H1 (cell line): Measurements from ENCODE around the gene EFCAB13. TPM values are rescaled to one million over a fixed set of nuclear protein-coding genes. Genes with fewer than 3 reads are reported as not detected.

Experiments
- CTCF ChIA-PET: fragments of 300-600 bp; sonication (Branson Sonifier 250); formaldehyde crosslinking; loops from one replicate; lab custom pipeline; 2021; ENCODE audit not compliant: partially characterized antibody; lab: Charles Lee
- POLR2A ChIA-PET: fragments of 300-600 bp; sonication (Branson Sonifier 250); formaldehyde crosslinking; loops from one replicate; lab custom pipeline; 2021; ENCODE audit warnings: inconsistent platforms; ENCODE audit not compliant: partially characterized antibody; lab: Charles Lee
- DNase-seq, 2 experiments: peaks; one replicate each; pipeline versions ENCODE4 v3.0.0 to v3.0.0-alpha.2; 2010 to 2022; ENCODE audit warnings: low spot score in 2 of 2, low read depth in 1 of 2, mixed read lengths in 1 of 2
- FAIRE-seq: peaks from 2 replicates; lab custom pipeline; 2011; peaks lifted over from hg19 to GRCh38; lab: Jason Lieb, UNC
- H2AFZ ChIP-seq: 2 replicates; pipeline ENCODE4 v1.8.1; 2012; ENCODE audit warnings: low read length, inconsistent platforms
- H2AK5ac ChIP-seq: 2 replicates; pipeline ENCODE4 v1.6.1; 2013; ENCODE audit warnings: low read depth, low read length
- H2BK120ac ChIP-seq: replicated peaks from 2 replicates; pipeline ENCODE3; 2013; ENCODE audit warnings: low read depth, low read length, inconsistent platforms
- H2BK12ac ChIP-seq: 2 replicates; pipeline ENCODE4 v1.6.1; 2013; ENCODE audit warnings: low read depth, low read length
- H2BK15ac ChIP-seq: 2 replicates; pipeline ENCODE4 v1.6.1; 2013; ENCODE audit warnings: low read length
- H2BK20ac ChIP-seq: 2 replicates; pipeline ENCODE4 v1.6.1; 2013; ENCODE audit warnings: low read length
- H2BK5ac ChIP-seq: 2 replicates; pipeline ENCODE4 v1.6.1; 2013; ENCODE audit warnings: low read depth, low read length
- H3K14ac ChIP-seq: 2 replicates; pipeline ENCODE4 v1.6.1; 2013; ENCODE audit warnings: inconsistent platforms; ENCODE audit not compliant: insufficient read length
- H3K18ac ChIP-seq: 2 replicates; pipeline ENCODE4 v1.6.1; 2013; ENCODE audit warnings: low read length; ENCODE audit errors: extremely low read depth
- H3K23ac ChIP-seq: 2 replicates; pipeline ENCODE4 v1.6.1; 2013; ENCODE audit warnings: inconsistent platforms; ENCODE audit not compliant: insufficient read length
- H3K23me2 ChIP-seq: 2 replicates; pipeline ENCODE4 v1.6.1; 2013; ENCODE audit warnings: low read depth, low read length
- H3K27ac ChIP-seq: 2 replicates; pipeline ENCODE4 v1.6.1; 2011; ENCODE audit warnings: low read depth, low read length, inconsistent platforms
- H3K27me3 ChIP-seq, 4 experiments: replicated peaks in 1 of 4; 1 replicate in 1 of 4; 2 replicates in 3 of 4; pipeline versions ENCODE4 v1.6.1 to v1.8.1; 2011 to 2013; ENCODE audit warnings: low read length in 3 of 4, mild to moderate bottlenecking in 3 of 4, inconsistent platforms in 2 of 4, mixed read lengths in 2 of 4, moderate library complexity in 1 of 4; ENCODE audit not compliant: control insufficient read depth in 3 of 4, insufficient read depth in 3 of 4; ENCODE audit errors: extremely low read depth in 1 of 4
- H3K36me3 ChIP-seq, 4 experiments: 2 replicates each; pipeline versions ENCODE4 v1.6.1 to v1.8.1; 2011 to 2013; ENCODE audit warnings: mild to moderate bottlenecking in 4 of 4, low read length in 3 of 4, moderate library complexity in 2 of 4, control low read depth in 1 of 4, inconsistent platforms in 1 of 4; ENCODE audit not compliant: insufficient read depth in 4 of 4, control insufficient read depth in 2 of 4
- H3K4ac ChIP-seq: replicated peaks from 2 replicates; pipeline ENCODE3; 2013; ENCODE audit warnings: low read length, low read depth, mixed read lengths, inconsistent platforms; ENCODE audit not compliant: insufficient read length
- H3K4me1 ChIP-seq, 4 experiments: replicated peaks in 1 of 4; 1 replicate in 1 of 4; 2 replicates in 3 of 4; pipeline versions ENCODE4 v1.6.1 to v1.8.1; 2011 to 2013; ENCODE audit warnings: low read length in 3 of 4, inconsistent platforms in 2 of 4, mixed read lengths in 1 of 4; ENCODE audit not compliant: insufficient read depth in 4 of 4, control insufficient read depth in 3 of 4
- H3K4me2 ChIP-seq, 2 experiments: 2 replicates each; pipeline versions ENCODE4 v1.6.1 to v1.8.1; 2011 to 2013; ENCODE audit warnings: low read depth in 2 of 2, low read length in 2 of 2, control low read depth in 1 of 2, inconsistent platforms in 1 of 2, mild to moderate bottlenecking in 1 of 2; ENCODE audit not compliant: insufficient read depth in 1 of 2
- H3K4me3 ChIP-seq, 4 experiments: fragments of 200-600, 300-600 bp in 1 of 4; sonication (generic), shearing (Covaris generic), sonication (Bioruptor Twin) in 1 of 4; 2 replicates each; pipeline versions ENCODE4 v1.5.1 to v1.8.1; 2011 to 2016; ENCODE audit warnings: low read length in 4 of 4, low read depth in 3 of 4, control low read depth in 2 of 4, inconsistent platforms in 2 of 4, mild to moderate bottlenecking in 2 of 4, mixed read lengths in 1 of 4, moderate library complexity in 1 of 4; ENCODE audit not compliant: insufficient read depth in 2 of 4; ENCODE audit errors: extremely low read depth in 1 of 4
- H3K56ac ChIP-seq: replicated peaks from 2 replicates; pipeline ENCODE3; 2013; ENCODE audit warnings: low read depth, mild to moderate bottlenecking, mixed read lengths, low read length, inconsistent platforms; ENCODE audit not compliant: insufficient read length
- H3K79me1 ChIP-seq: 2 replicates; pipeline ENCODE4 v1.6.1; 2013; ENCODE audit warnings: low read depth, low read length, control low read depth
- H3K79me2 ChIP-seq, 2 experiments: 2 replicates each; pipeline versions ENCODE4 v1.6.1 to v1.8.1; 2012 to 2013; ENCODE audit warnings: low read length in 2 of 2, mild to moderate bottlenecking in 2 of 2, inconsistent platforms in 1 of 2; ENCODE audit not compliant: insufficient read depth in 2 of 2, control insufficient read depth in 1 of 2
- H3K9ac ChIP-seq, 4 experiments: replicated peaks in 1 of 4; 1 replicate in 1 of 4; 2 replicates in 3 of 4; pipeline versions ENCODE4 v1.6.1 to v1.8.1; 2011 to 2013; ENCODE audit warnings: low read depth in 3 of 4, low read length in 3 of 4, control low read depth in 2 of 4, mild to moderate bottlenecking in 2 of 4, moderate library complexity in 2 of 4, inconsistent platforms in 1 of 4; ENCODE audit errors: extremely low read depth in 1 of 4
- H3K9me3 ChIP-seq, 2 experiments: 2 replicates each; pipeline versions ENCODE4 v1.6.1 to v1.8.1; 2012 to 2013; ENCODE audit warnings: mild to moderate bottlenecking in 2 of 2, moderate library complexity in 2 of 2, control low read depth in 1 of 2, inconsistent platforms in 1 of 2, low read depth in 1 of 2, low read length in 1 of 2, mixed read lengths in 1 of 2; ENCODE audit not compliant: insufficient read depth in 2 of 2
- H4K20me1 ChIP-seq, 2 experiments: replicated peaks in 1 of 2; 2 replicates each; pipeline versions ENCODE3 to v1.8.1; 2011 to 2013; ENCODE audit warnings: inconsistent platforms in 2 of 2, low read length in 2 of 2, mild to moderate bottlenecking in 1 of 2; ENCODE audit not compliant: insufficient read depth in 2 of 2, control insufficient read depth in 1 of 2
- H4K5ac ChIP-seq: 2 replicates; pipeline ENCODE4 v1.6.1; 2013; ENCODE audit warnings: low read length, low read depth, mixed read lengths, inconsistent platforms; ENCODE audit not compliant: insufficient read length
- H4K8ac ChIP-seq: 2 replicates; pipeline ENCODE4 v1.8.0; 2013; ENCODE audit warnings: mild to moderate bottlenecking, moderate library complexity, low read length, inconsistent platforms; ENCODE audit not compliant: insufficient read depth; ENCODE audit errors: extremely low read depth
- H4K91ac ChIP-seq: replicated peaks from 2 replicates; pipeline ENCODE3; 2013; ENCODE audit warnings: low read length, mixed read lengths, inconsistent platforms; ENCODE audit not compliant: insufficient read length
- ATF3 ChIP-seq: IDR thresholded peaks from 2 replicates; pipeline ENCODE4 v1.6.1; 2011; ENCODE audit warnings: low read depth, mild to moderate bottlenecking, low read length; ENCODE audit not compliant: insufficient read depth
- BCL11A ChIP-seq, 2 experiments: IDR thresholded peaks; one replicate each; pipeline ENCODE4 v1.6.1; 2011; ENCODE audit warnings: low read depth in 2 of 2, low read length in 2 of 2, mild to moderate bottlenecking in 2 of 2
- BRCA1 ChIP-seq: IDR thresholded peaks from 2 replicates; pipeline ENCODE4 v1.6.1; 2012; ENCODE audit warnings: low read depth, low read length, improper control_type of control experiment
- GABPA ChIP-seq: IDR thresholded peaks from 2 replicates; pipeline ENCODE4 v1.6.1; 2011; ENCODE audit warnings: mild to moderate bottlenecking, low read length, moderate library complexity, borderline replicate concordance; ENCODE audit not compliant: insufficient read depth
- KDM4A ChIP-seq: IDR thresholded peaks from one replicate; pipeline ENCODE4 v1.7.1; 2012; ENCODE audit warnings: low read depth, mild to moderate bottlenecking, moderate library complexity, low read length, inconsistent platforms; ENCODE audit not compliant: severe bottlenecking
- MAFK ChIP-seq: IDR thresholded peaks from 2 replicates; pipeline ENCODE4 v1.6.1; 2012; ENCODE audit warnings: low read depth, mild to moderate bottlenecking, improper control_type of control experiment, low read length
- NANOG ChIP-seq: IDR thresholded peaks from 2 replicates; pipeline ENCODE4 v1.6.1; 2011; ENCODE audit warnings: low read length, low read depth, mild to moderate bottlenecking, inconsistent platforms; ENCODE audit not compliant: insufficient read depth, poor library complexity, severe bottlenecking
- PHF8 ChIP-seq: fragments of 200-600 bp; sonication (generic); conservative IDR thresholded peaks from 2 replicates; pipeline ENCODE4 v1.7.1; 2012; ENCODE audit warnings: low read depth, mild to moderate bottlenecking, inconsistent platforms, low read length, moderate library complexity
- SAP30 ChIP-seq: fragments of 300-600 bp; sonication (generic); IDR thresholded peaks from 2 replicates; pipeline ENCODE4 v1.7.1; 2012; ENCODE audit warnings: low read length, moderate library complexity, mild to moderate bottlenecking, inconsistent platforms; ENCODE audit not compliant: insufficient read depth, insufficient replicate concordance
- TEAD4 ChIP-seq: IDR thresholded peaks from 2 replicates; pipeline ENCODE4 v1.6.1; 2012; ENCODE audit warnings: low read depth, low read length, inconsistent platforms, mixed read lengths
- YY1 ChIP-seq: IDR thresholded peaks from 2 replicates; pipeline ENCODE4 v1.6.1; 2011; ENCODE audit warnings: low read depth, mild to moderate bottlenecking, low read length
- WGBS, 2 experiments: shearing (Covaris generic) in 1 of 2; methylation state at CpG; one replicate each; pipeline versions ENCODE4 v1.1.6 to v1.1.7; 2013 to 2015; ENCODE audit warnings: low lambda C conversion rate in 2 of 2, mixed read lengths in 2 of 2, inconsistent platforms in 1 of 2, low coverage in 1 of 2, missing lambda C conversion rate in 1 of 2; ENCODE audit not compliant: insufficient replicate concordance in 2 of 2, insufficient coverage in 1 of 2, insufficient read length in 1 of 2; ENCODE audit errors: extremely low coverage in 1 of 2, missing lambda C conversion rate in 1 of 2; 5-methylcytosine and 5-hydroxymethylcytosine counted together
- polyA plus RNA-seq, 7 experiments: library from polyadenylated mRNA; depleted of rRNA in 3 of 7; stranded (reverse) in 5 of 7; unstranded in 2 of 7; fragments of >200 nt in 5 of 7; fragments of 200-250 nt in 2 of 7; gene quantifications; 1 replicate in 5 of 7; 2 replicates in 1 of 7; 4 replicates in 1 of 7; pipeline versions ENCODE4 v1.2.1 to v1.2.3, GENCODE V29; 2011 to 2013; ENCODE audit warnings: missing spikeins in 2 of 7, mixed read lengths in 2 of 7
- total RNA-seq: library from RNA; stranded (reverse); fragmentation: NEBNext Ultra II Directional; extraction: Animal tissue kit (Norgen Biotek cat#: 25700); gene quantifications from 2 replicates; pipeline ENCODE4 v1.2.1, GENCODE V29; 2021
- TF ChIP-seq, protein P1 (sequence below): IDR thresholded peaks from 2 replicates; pipeline ENCODE4 v1.6.1; 2012; ENCODE audit warnings: inconsistent platforms

Gene EFCAB13
- total and polyA plus RNA-seq, 2 of the 8 experiments (the other 6 are each of a cell fraction or from before 2014, with no cell fraction given) = 0.12 to 2.0 TPM

- no peaks in the 10 kb centered on the region; the same call in 1 of the 2 replicates for H3K79me1 ChIP-seq
- no peak overlapping the region for H2BK120ac ChIP-seq
- no peak overlapping the region for H3K4ac ChIP-seq
- H4K8ac ChIP-seq = no peak overlapping the region
- H2AFZ ChIP-seq = no peak overlapping the region
- no peak overlapping the region for H2BK5ac ChIP-seq
- peaks cover 5% of the 10 kb centered on the region for H3K23me2 ChIP-seq
- peaks cover 0 to 4% of the 10 kb centered on the region in 2 experiments; a peak in 1 of 4 replicates for H3K9me3 ChIP-seq
- no peak overlapping the region for H3K18ac ChIP-seq
- H4K5ac ChIP-seq = no peak overlapping the region
- no peak overlapping the region for H2AK5ac ChIP-seq
- peaks cover 0 to 2% (median 0%) of the 10 kb centered on the region in 4 experiments; a peak in 2 of 7 replicates for H3K4me1 ChIP-seq
- WGBS, 2 experiments = 79% methylated on average over 5 of the region's 5 CpGs; no CpG with 5 or more reads in 1 of the 2 experiments
- H4K91ac ChIP-seq = no peak overlapping the region
- no peak overlapping the region for H3K4me2 ChIP-seq
- H3K56ac ChIP-seq = no peak overlapping the region
- H3K23ac ChIP-seq = no peak overlapping the region
- H2BK20ac ChIP-seq = no peak overlapping the region
- H3K27me3 ChIP-seq = peaks cover 0 to 13% (median 4%) of the 10 kb centered on the region in 4 experiments; a peak in 4 of 7 replicates
- H4K20me1 ChIP-seq = no peaks in the 10 kb centered on the region
- H3K14ac ChIP-seq = no peak overlapping the region
- DNase-seq (no peak), FAIRE-seq (no peak)
- ChIA-PET POLR2A (interaction anchor here (0.7 kb wide), 1 partner anchor 16 kb away, joined by 4 read pairs; no protein-coding TSS in a partner anchor), CTCF (interaction anchor here (0.6 kb wide), 1 partner anchor 380 kb away, joined by 3 read pairs; no protein-coding TSS in a partner anchor)
- no peaks in the 10 kb centered on the region for H3K36me3 ChIP-seq
- H3K4me3 ChIP-seq = no peak overlapping the region
- H2BK12ac ChIP-seq = no peak overlapping the region
- no peaks in the 10 kb centered on the region for H3K79me2 ChIP-seq
- no peak overlapping the region for H3K9ac ChIP-seq
- H3K27ac ChIP-seq = no peak overlapping the region
- H2BK15ac ChIP-seq = no peak overlapping the region
- TF ChIP-seq TEAD4 (no peak), PHF8 (no peak), BRCA1 (no peak), MAFK (no peak), KDM4A (no peak), SAP30 (no peak), NANOG (no peak), GABPA (no peak), YY1 (no peak), BCL11A (IDR thresholded peaks at IDR 0.05; ENCODE audit: low read depth in 2 of 2, low read length in 2 of 2) (no peak), ATF3 (no peak)
- TF ChIP-seq, protein P1, sequence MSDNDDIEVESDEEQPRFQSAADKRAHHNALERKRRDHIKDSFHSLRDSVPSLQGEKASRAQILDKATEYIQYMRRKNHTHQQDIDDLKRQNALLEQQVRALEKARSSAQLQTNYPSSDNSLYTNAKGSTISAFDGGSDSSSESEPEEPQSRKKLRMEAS = no peak
Observed at GRCh38 chr17:47320879-47321502, 2.8 kb upstream of the EFCAB13 start.
